ENCODE results near the gene CEACAM3.

DNA sequence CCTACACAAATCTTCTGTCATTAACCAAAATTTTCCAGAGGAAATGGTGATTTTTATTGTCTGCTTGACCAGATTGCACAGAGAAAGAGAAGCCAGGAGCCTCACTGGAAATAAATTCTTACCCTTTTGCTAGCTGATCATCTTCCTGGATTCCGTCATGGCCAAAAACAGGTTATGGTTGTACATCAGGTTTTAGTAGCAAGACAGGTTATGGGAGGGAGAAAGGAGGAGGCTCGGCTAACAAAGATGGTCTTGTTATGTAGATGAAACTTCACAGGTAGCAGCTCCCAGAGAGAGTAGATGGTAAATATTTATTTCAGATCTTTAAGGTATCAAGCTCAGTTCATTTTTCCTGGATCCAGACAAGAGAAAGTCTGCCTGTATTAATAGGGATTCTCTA is 19.7 kb upstream of the CEACAM3 start:
- TF ChIP-seq CTCF (IDR thresholded peaks at IDR 0.05; ENCODE audit: low read depth, low read length) (no peak), EZH2phosphoT487 (IDR thresholded peaks at IDR 0.05; ENCODE audit: low read depth) (no peak)

Measured in OCI-LY3 (cell line).